OCI-LY3 (cell line): Measurements from ENCODE around the gene SLC7A11.

Source experiments
- H2AFZ ChIP-seq: fragments of 200-600, 300-600 bp; shearing (Covaris generic); 2 replicates; pipeline ENCODE4 v1.6.0; 2014; ENCODE audit warnings: antibody characterized with exemption, low read depth, low read length
- H3K27ac ChIP-seq: fragments of 200-600, 300-600 bp; sonication (generic); 2 replicates; pipeline ENCODE4 v1.5.1; 2014; ENCODE audit warnings: mild to moderate bottlenecking, low read length, moderate library complexity, mixed read lengths
- H3K27me3 ChIP-seq: fragments of 200-600, 300-600 bp; sonication (generic); 2 replicates; pipeline ENCODE4 v1.6.1; 2014; ENCODE audit warnings: low read depth, low read length, mixed read lengths
- H3K36me3 ChIP-seq: fragments of 200-600, 300-600 bp; sonication (generic); replicated peaks from 2 replicates; pipeline ENCODE3; 2014; ENCODE audit warnings: low read depth, low read length, mixed read lengths
- H3K4me1 ChIP-seq: fragments of 300-600, 200-600 bp; sonication (generic); 2 replicates; pipeline ENCODE4 v1.6.1; 2014; ENCODE audit warnings: low read length, mixed read lengths
- H3K4me2 ChIP-seq: fragments of 200-600, 300-600 bp; sonication (generic); 2 replicates; pipeline ENCODE4 v1.6.1; 2014; ENCODE audit warnings: low read length, mixed read lengths
- H3K4me3 ChIP-seq: fragments of 300-600, 200-600 bp; sonication (generic); 2 replicates; pipeline ENCODE4 v1.5.1; 2014; ENCODE audit warnings: antibody characterized with exemption, mild to moderate bottlenecking, low read length, moderate library complexity
- H3K79me2 ChIP-seq: fragments of 300-600, 200-600 bp; shearing (Covaris generic); 2 replicates; pipeline ENCODE4 v1.6.1; 2014; ENCODE audit warnings: mild to moderate bottlenecking, low read length, mixed read lengths
- H3K9ac ChIP-seq: fragments of 300-600, 200-600 bp; shearing (Covaris generic); 2 replicates; pipeline ENCODE4 v1.6.0; 2014; ENCODE audit warnings: mild to moderate bottlenecking, low read length, moderate library complexity
- H3K9me3 ChIP-seq: fragments of 200-600, 300-600 bp; shearing (Covaris generic); 2 replicates; pipeline ENCODE4 v1.6.1; 2014; ENCODE audit warnings: low read length, mixed read lengths; ENCODE audit not compliant: insufficient read depth
- H4K20me1 ChIP-seq: fragments of 200-600, 300-600 bp; sonication (generic); 2 replicates; pipeline ENCODE4 v1.6.1; 2016; ENCODE audit warnings: low read length, mixed read lengths; ENCODE audit not compliant: insufficient read depth
- EZH2phosphoT487 ChIP-seq: fragments of 200-600 bp; shearing (Covaris generic); IDR thresholded peaks from 2 replicates; pipeline ENCODE4 v1.6.1; 2018; ENCODE audit warnings: antibody characterized with exemption, mixed run types, low read depth
- TF ChIP-seq, protein P1 (sequence below): fragments of 200-600, 300-600 bp; sonication (generic); IDR thresholded peaks from 2 replicates; pipeline ENCODE4 v1.5.1; 2014; ENCODE audit warnings: antibody characterized with exemption, low read length, low read depth

The SLC7A11 gene

GRCh38 chr4:138177278-138177968, 64.7 kb downstream of the SLC7A11 start:
- Histone ChIP-seq H3K27ac (no peak overlapping the region), H3K27me3 (no peaks in the 10 kb centered on the region), H3K9me3 (no peaks in the 10 kb centered on the region), H3K4me3 (no peak overlapping the region), H3K4me2 (no peak overlapping the region), H3K79me2 (no peaks in the 10 kb centered on the region), H2AFZ (no peak overlapping the region), H3K4me1 (peaks cover under 1% of the 10 kb centered on the region; the same call in 1 of the 2 replicates), H3K36me3 (no peaks in the 10 kb centered on the region), H3K9ac (no peak overlapping the region), H4K20me1 (no peaks in the 10 kb centered on the region)
- TF ChIP-seq, protein P1, sequence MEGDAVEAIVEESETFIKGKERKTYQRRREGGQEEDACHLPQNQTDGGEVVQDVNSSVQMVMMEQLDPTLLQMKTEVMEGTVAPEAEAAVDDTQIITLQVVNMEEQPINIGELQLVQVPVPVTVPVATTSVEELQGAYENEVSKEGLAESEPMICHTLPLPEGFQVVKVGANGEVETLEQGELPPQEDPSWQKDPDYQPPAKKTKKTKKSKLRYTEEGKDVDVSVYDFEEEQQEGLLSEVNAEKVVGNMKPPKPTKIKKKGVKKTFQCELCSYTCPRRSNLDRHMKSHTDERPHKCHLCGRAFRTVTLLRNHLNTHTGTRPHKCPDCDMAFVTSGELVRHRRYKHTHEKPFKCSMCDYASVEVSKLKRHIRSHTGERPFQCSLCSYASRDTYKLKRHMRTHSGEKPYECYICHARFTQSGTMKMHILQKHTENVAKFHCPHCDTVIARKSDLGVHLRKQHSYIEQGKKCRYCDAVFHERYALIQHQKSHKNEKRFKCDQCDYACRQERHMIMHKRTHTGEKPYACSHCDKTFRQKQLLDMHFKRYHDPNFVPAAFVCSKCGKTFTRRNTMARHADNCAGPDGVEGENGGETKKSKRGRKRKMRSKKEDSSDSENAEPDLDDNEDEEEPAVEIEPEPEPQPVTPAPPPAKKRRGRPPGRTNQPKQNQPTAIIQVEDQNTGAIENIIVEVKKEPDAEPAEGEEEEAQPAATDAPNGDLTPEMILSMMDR = no peak
- TF ChIP-seq EZH2phosphoT487 = no peak

DNA sequence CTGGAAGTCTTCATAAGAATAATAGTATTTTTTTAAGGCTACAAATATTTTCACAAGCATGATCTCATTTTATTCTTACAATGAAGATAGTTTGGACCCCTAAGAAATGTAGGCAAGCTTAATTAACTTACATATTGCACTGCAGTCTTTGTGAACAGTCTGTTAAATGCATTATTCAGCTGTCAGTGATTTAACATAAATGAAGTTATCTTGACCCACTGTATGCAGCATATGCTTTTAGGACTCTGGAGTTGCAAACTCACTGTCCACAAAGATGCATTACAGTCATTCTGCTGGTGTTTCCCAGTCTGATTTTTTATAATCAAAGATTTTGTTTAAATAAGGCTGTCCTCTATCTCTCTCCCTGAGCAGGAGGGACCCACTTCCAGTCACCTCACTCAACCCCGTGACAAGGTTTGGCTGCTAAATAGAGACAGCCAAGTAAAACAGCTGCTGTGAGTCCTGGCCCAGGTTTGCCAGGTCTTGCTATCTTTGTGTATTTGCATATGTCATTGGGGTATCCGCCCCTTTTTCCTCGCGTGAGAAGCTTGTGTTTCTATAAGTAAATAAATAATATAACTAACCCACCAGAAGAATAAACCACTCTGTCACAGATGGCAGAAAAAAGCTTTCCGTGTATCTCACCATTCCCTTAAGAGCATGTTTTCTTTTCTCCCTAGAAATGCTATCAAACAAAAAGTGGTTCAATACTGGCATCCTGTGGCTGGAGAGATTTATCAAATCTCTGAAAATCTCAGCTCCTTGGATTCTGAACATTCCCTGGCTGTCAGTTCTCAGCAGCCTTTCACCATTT, 67.0 kb downstream of the SLC7A11 start:
- no peaks in the 10 kb centered on the region for H4K20me1 ChIP-seq
- H3K4me2 ChIP-seq = no peak overlapping the region
- no peaks in the 10 kb centered on the region for H3K27me3 ChIP-seq
- no peak overlapping the region for H3K27ac ChIP-seq
- H3K4me1 ChIP-seq = no peaks in the 10 kb centered on the region
- H3K9me3 ChIP-seq = no peaks in the 10 kb centered on the region
- H2AFZ ChIP-seq = no peak overlapping the region
- no peak overlapping the region for H3K4me3 ChIP-seq
- no peak overlapping the region for H3K9ac ChIP-seq
- no peaks in the 10 kb centered on the region for H3K79me2 ChIP-seq
- TF ChIP-seq EZH2phosphoT487 = no peak
- TF ChIP-seq, protein P1 = no peak
- H3K36me3 ChIP-seq = no peaks in the 10 kb centered on the region

DNA sequence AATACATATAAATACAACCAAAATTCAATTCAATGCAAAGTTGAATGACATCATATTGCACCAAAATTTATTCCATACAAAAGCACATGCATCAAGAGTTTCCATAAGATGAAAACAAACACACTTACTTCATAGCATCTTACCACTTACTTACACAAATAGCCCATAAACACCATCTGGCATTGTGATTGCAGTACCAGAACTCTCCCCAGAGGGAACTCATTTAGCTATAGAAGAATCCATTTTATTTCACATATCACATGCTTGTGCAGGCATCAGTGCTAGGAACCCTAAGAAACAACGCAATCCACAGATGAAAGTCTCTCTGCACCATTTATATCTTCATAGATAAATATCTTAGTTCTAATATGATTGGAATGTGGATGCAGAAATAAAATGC, 77.9 kb downstream of the SLC7A11 start:
- Histone ChIP-seq H4K20me1 (no peaks in the 10 kb centered on the region), H3K36me3 (no peaks in the 10 kb centered on the region), H3K4me3 (no peak overlapping the region), H3K9ac (no peak overlapping the region), H3K27me3 (no peaks in the 10 kb centered on the region), H3K4me1 (no peaks in the 10 kb centered on the region), H3K79me2 (no peaks in the 10 kb centered on the region), H3K9me3 (no peaks in the 10 kb centered on the region), H2AFZ (no peak overlapping the region), H3K27ac (no peak overlapping the region), H3K4me2 (no peak overlapping the region)
- TF ChIP-seq, protein P1 = no peak
- TF ChIP-seq EZH2phosphoT487 = no peak

- Histone ChIP-seq H3K4me3 (no peak overlapping the region), H3K4me2 (no peak overlapping the region), H4K20me1 (no peaks in the 10 kb centered on the region), H2AFZ (no peak overlapping the region), H3K27ac (no peak overlapping the region), H3K4me1 (no peaks in the 10 kb centered on the region), H3K36me3 (no peaks in the 10 kb centered on the region), H3K9me3 (no peaks in the 10 kb centered on the region), H3K9ac (no peak overlapping the region), H3K27me3 (no peaks in the 10 kb centered on the region), H3K79me2 (no peaks in the 10 kb centered on the region)
- TF ChIP-seq EZH2phosphoT487 = no peak
- TF ChIP-seq, protein P1 = no peak
Observed at GRCh38 chr4:138163171-138163570, 79.0 kb downstream of the SLC7A11 start.
